ENCODE results near the gene ADAMTS3. TPM values are rescaled to one million over a fixed set of nuclear protein-coding genes. Genes with fewer than 3 reads are reported as not detected.

Gene ADAMTS3
- total RNA-seq, 1 donor from 2014 or later: 2.7 TPM

DNA sequence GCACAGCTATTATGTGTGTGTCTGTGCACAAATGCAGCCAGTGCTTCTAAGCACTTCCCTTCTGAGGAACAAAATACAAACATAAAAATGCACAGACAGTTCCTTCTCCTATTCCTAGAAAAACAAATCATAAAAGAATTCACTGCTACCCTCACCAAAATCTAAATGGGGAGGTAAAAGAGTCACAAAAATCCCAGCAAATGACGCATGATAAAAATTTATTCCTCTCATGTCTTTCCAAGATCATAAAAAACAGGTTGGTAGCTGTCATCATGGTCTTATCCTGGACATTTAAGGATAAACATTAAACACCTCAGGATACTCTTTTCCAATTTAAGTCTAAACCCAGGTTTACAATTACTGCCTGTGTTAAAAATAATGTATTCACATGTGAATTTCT is 124.9 kb downstream of the ADAMTS3 start:
- H3K36me3 Mint-ChIP-seq (ENCODE audit: low read depth): no peaks in the 10 kb centered on the region
- H3K9me3 Mint-ChIP-seq: no peaks in the 10 kb centered on the region
- TF ChIP-seq, protein P1, sequence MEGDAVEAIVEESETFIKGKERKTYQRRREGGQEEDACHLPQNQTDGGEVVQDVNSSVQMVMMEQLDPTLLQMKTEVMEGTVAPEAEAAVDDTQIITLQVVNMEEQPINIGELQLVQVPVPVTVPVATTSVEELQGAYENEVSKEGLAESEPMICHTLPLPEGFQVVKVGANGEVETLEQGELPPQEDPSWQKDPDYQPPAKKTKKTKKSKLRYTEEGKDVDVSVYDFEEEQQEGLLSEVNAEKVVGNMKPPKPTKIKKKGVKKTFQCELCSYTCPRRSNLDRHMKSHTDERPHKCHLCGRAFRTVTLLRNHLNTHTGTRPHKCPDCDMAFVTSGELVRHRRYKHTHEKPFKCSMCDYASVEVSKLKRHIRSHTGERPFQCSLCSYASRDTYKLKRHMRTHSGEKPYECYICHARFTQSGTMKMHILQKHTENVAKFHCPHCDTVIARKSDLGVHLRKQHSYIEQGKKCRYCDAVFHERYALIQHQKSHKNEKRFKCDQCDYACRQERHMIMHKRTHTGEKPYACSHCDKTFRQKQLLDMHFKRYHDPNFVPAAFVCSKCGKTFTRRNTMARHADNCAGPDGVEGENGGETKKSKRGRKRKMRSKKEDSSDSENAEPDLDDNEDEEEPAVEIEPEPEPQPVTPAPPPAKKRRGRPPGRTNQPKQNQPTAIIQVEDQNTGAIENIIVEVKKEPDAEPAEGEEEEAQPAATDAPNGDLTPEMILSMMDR (conservative IDR thresholded peaks at IDR 0.05): no peak
- no peak for DNase-seq (ENCODE audit: low read depth, low spot score)
- H3K27me3 Mint-ChIP-seq (ENCODE audit: low read depth): no peaks in the 10 kb centered on the region
- no peak overlapping the region for H3K27ac Mint-ChIP-seq (ENCODE audit: unreplicated experiment)
- no peaks in the 10 kb centered on the region for H3K4me1 Mint-ChIP-seq
- no peak overlapping the region for H3K4me3 Mint-ChIP-seq

- Mint-ChIP-seq H3K27me3 (ENCODE audit: low read depth) (no peaks in the 10 kb centered on the region), H3K36me3 (ENCODE audit: low read depth) (no peaks in the 10 kb centered on the region), H3K4me3 (no peak overlapping the region), H3K9me3 (no peaks in the 10 kb centered on the region), H3K4me1 (no peaks in the 10 kb centered on the region), H3K27ac (ENCODE audit: unreplicated experiment) (no peak overlapping the region)
- TF ChIP-seq, protein P1 (conservative IDR thresholded peaks at IDR 0.05): no peak
- DNase-seq (ENCODE audit: low read depth, low spot score): no peak
These were observed 126.3 kb downstream of the ADAMTS3 start for GRCh38 chr4:72442715-72443114.

- H3K4me1 Mint-ChIP-seq: no peaks in the 10 kb centered on the region
- H3K27me3 Mint-ChIP-seq (ENCODE audit: low read depth): no peaks in the 10 kb centered on the region
- no peak overlapping the region for H3K4me3 Mint-ChIP-seq
- no peak for DNase-seq (ENCODE audit: low read depth, low spot score)
- H3K9me3 Mint-ChIP-seq: no peaks in the 10 kb centered on the region
- no peak overlapping the region for H3K27ac Mint-ChIP-seq (ENCODE audit: unreplicated experiment)
- H3K36me3 Mint-ChIP-seq (ENCODE audit: low read depth): no peaks in the 10 kb centered on the region
- TF ChIP-seq, protein P1 (conservative IDR thresholded peaks at IDR 0.05): no peak
These were observed 126.9 kb downstream of the ADAMTS3 start for GRCh38 chr4:72442147-72442546.

DNA sequence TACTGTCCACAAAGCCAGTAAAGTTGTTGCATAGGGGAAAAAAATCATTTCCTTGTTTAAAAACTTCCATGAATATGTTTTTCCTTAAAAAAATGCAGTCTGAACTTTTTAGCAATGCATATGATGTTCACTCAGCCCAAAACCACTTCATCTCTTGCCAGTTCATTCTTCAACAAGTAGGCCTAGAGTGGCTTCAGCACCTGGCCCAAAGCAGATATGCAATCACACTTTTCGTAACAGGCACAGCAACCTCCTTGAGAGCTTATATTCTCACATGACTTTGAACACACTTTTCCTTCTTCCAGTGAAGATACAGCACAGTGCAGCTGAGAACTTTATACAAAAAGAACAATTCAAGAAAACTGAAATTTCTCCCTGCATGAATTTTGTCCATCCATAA is 128.6 kb downstream of the ADAMTS3 start:
- TF ChIP-seq, protein P1 (conservative IDR thresholded peaks at IDR 0.05): no peak
- Mint-ChIP-seq H3K27me3 (ENCODE audit: low read depth) (no peaks in the 10 kb centered on the region), H3K4me1 (no peaks in the 10 kb centered on the region), H3K36me3 (ENCODE audit: low read depth) (no peaks in the 10 kb centered on the region), H3K4me3 (no peak overlapping the region), H3K27ac (ENCODE audit: unreplicated experiment) (no peak overlapping the region), H3K9me3 (no peaks in the 10 kb centered on the region)
- DNase-seq (ENCODE audit: low read depth, low spot score): no peak

DNA sequence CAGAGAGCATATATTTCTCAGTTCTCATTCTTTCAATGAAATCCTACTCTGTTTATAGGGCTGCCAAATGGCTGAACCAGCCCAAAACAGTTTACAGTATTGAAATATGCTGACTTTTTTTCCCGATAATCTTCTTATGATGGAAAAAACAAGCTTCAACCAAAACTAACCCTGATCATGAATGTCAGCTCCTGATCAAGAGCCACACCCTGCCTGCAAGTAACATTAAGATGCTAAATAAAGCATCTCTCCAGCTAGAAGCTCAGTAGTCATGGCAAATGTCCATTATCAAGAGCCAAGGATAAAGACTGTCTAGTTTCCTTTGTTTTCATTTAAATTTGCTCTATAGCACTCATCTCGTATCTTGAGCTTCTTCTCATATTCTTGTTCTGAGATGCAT is 136.0 kb downstream of the ADAMTS3 start:
- Mint-ChIP-seq H3K4me3 (no peak overlapping the region), H3K9me3 (no peaks in the 10 kb centered on the region), H3K36me3 (ENCODE audit: low read depth) (no peaks in the 10 kb centered on the region), H3K27ac (ENCODE audit: unreplicated experiment) (no peak overlapping the region), H3K27me3 (ENCODE audit: low read depth) (no peaks in the 10 kb centered on the region), H3K4me1 (no peaks in the 10 kb centered on the region)
- DNase-seq (ENCODE audit: low read depth, low spot score): no peak
- TF ChIP-seq, protein P1 (conservative IDR thresholded peaks at IDR 0.05): no peak

GRCh38 chr4:72432282-72432681 is 136.7 kb downstream of the ADAMTS3 start:
- H3K27ac Mint-ChIP-seq (ENCODE audit: unreplicated experiment): no peak overlapping the region
- no peaks in the 10 kb centered on the region for H3K27me3 Mint-ChIP-seq (ENCODE audit: low read depth)

More at GRCh38 chr4:72432282-72432681, 136.7 kb downstream of the ADAMTS3 start:
- TF ChIP-seq, protein P1 (conservative IDR thresholded peaks at IDR 0.05): no peak
- H3K4me3 Mint-ChIP-seq: no peak overlapping the region
- no peaks in the 10 kb centered on the region for H3K4me1 Mint-ChIP-seq
- H3K36me3 Mint-ChIP-seq (ENCODE audit: low read depth): no peaks in the 10 kb centered on the region
- no peaks in the 10 kb centered on the region for H3K9me3 Mint-ChIP-seq
- no peak for DNase-seq (ENCODE audit: low read depth, low spot score)
